HG02852 (cell line): ENCODE data around the gene CLEC17A.
"Not testable (repeated sequence)": the region's sequence is repeated elsewhere in the genome, so short reads cannot be mapped to it uniquely, and the experiment has no call there.

Source experiments
- ATAC-seq: cut with Tn5 transposase; IDR thresholded peaks from one replicate; pipeline ENCODE4 v1.9.1; 2021; ENCODE audit warnings: mild to moderate bottlenecking, moderate library complexity; ENCODE audit not compliant: unreplicated experiment

The CLEC17A gene

DNA sequence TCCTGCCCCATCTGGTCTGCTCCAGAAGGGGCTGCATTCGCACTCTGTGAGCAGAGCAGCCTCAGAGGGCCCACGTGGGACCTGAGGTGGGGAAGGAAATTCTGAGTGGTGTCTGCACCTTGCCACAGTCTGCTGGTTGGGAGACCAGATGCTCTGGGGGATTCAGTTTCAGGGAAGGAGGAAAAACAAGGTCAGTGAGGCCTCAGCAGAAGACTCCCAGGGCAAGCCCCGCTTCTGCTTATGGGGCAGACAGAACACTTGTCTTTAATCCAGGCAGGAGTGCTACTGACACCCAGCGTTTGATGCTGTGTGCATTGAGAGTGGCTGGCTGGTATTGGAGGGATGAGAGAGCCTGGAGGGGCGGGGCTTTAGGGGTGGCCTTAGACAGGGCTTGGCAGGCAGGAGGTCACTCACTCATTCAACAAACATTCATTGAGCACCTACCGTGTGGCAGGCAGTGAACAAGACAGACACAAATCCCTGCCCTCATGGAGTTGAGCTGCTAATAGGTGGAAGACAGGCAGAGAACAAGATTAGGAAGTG, 4.9 kb upstream of the CLEC17A start:
- ATAC-seq = no peak

DNA sequence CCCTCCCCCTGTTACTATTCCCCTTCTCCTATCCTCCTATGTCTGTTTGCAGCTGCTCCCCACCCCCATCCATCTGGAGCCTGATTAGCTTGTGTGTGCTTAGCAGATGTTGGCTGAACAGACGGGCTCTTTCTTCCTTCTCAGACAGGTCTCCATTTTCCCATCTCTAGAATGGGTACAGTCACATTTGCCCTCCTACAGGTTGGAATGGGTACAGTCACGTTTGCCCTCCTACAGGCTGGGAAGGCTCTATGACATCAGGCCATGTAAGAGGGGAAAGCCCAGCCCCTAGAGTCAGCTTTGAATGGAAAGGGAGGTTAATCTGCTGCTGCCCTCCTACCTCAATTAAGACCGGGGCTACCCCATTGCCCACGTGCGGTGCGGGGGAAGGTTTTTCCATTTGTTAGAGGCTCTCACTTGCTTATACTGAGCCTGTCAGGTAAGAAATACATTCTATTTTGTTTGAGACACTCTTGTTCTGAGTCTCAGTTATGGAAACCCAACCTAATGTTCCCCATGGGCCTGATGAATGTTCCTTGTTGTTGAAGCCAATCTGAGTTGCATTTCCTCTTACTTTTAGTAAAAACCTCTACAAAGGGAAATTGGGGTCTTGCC, 2.2 kb upstream of the CLEC17A start:
- no peak for ATAC-seq

DNA sequence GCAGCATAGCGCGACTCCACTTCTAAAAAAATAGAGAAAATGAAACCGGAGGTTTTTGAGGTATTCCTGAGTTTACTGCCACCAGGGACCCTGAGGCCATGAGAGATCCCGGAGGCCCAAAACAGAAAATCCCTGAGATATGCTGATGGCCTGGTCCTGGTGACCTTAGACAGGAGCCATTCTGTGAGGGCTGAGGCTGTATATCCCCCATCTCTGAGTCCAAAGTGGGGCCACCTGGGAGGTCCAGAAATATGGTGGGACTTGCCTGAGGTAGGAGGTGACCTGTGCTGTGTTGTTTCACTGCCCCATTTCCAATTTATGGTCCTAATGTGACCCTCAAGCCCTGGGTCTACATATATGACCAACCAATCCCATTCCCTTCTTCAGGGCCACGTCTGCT, 1.5 kb downstream of the CLEC17A start:
- ATAC-seq = not testable (repeated sequence)

DNA sequence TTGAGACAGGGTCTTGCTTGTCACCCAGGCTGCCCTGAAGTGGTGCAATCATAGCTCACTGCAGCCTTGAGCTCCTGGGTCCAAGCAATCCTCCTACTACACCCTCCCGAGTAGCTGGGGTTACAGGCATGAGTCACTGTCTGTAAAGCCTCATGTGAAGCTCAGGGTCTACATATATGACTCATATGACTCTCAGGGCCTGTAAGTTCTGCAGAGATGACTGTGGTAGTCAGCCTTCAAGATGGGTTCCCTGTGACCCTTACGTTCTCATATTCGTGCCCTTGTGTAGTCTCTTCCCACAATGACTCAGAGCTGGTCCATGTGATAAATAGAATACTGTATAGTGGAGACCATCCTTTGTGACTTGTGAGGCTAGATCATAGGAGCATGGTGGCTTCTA, 2.3 kb downstream of the CLEC17A start:
- peak; percentile 67 for ATAC-seq

DNA sequence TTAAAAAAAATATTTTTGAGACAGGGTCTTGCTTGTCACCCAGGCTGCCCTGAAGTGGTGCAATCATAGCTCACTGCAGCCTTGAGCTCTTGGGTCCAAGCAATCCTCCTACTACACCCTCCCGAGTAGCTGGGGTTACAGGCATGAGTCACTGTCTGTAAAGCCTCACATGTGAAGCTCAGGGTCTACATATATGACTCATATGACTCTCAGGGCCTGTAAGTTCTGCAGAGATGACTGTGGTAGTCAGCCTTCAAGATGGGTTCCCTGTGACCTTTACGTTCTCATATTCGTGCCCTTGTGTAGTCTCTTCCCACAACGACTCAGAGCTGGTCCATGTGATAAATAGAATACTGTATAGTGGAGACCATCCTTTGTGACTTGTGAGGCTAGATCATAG, 6.5 kb downstream of the CLEC17A start:
- not testable (repeated sequence) for ATAC-seq

DNA sequence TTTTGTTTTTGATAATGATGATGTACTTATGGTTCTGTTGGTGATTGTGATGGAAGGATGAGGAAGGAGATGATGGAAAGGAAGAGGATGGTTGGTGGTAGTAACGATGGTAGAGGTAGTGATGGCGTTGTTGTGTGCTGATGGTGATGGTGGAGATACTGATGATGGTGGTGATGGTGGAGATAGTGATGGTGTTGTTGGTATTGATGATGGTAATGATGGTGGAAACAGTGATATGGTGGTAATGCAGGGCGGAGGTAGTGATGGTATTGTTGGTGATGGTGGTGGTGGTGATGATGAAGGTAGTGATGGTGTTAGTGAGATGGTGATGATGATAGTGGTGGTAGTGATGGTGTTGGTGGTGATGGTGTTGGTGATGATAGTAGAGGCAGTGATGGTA, 12.7 kb downstream of the CLEC17A start:
- ATAC-seq = no peak

DNA sequence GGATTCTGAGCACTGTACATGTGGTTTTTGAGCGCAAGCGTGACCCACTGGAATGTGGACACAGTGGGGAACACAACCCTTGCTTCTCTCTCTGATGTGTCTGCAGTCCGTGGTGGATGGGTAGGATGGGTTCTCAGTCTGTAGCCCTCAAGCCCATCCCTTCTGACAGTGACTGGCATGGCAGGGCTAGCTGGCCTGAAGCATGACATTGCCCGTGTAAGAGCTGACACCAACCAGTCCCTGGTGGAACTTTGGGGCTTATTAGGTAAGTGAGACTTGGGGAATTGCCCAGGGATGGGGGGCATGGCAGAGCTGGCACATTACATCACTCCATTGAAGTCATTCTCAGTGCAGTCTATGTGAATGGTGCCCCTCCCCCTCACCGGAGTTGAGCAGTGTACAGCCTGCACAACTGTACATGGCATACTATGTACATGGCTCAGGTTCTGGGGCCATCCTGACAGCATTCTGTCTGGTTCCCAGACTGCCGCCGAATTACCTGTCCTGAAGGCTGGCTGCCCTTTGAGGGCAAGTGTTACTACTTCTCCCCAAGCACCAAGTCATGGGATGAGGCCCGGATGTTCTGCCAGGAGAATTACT, 16.8 kb downstream of the CLEC17A start:
- ATAC-seq = no peak

DNA sequence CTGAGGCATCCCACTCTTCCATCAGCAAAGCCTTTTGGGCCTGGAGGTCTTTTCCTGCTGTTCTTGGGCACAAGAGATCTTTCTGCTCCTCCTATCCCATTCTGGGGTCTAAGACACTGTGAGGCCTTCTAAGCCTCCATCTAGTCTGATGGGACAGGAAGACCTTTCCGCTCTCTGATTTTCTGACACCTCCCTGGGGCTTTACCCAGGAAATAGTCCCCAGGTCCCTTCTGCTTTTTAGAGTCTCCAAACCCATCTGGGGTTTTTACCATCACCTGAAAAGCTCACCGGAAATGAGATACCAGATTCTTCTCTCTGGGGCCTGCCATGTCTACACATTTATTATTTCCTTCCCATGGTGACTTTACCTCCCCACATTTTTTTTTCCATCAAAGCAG, 21.1 kb downstream of the CLEC17A start:
- ATAC-seq = peak; percentile 65

DNA sequence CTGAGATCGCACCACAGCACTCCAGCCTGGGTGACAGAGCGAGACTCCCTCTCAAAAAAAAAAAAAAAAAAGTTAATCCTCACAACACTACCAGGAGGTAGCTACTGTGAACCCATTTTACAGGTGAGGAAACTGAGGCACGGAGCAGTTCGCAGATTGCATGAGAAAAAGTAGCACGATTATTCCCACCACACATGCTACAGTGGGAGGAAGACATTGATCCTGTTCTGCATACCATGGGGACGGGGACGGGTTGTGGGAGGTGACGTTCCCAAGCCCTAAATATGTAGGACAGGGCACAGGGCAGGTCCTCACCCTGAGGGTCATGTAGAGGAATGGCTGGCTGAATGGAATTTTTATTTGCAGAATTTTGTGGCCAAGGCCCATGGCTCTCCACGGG, 23.7 kb downstream of the CLEC17A start:
- ATAC-seq = no peak

DNA sequence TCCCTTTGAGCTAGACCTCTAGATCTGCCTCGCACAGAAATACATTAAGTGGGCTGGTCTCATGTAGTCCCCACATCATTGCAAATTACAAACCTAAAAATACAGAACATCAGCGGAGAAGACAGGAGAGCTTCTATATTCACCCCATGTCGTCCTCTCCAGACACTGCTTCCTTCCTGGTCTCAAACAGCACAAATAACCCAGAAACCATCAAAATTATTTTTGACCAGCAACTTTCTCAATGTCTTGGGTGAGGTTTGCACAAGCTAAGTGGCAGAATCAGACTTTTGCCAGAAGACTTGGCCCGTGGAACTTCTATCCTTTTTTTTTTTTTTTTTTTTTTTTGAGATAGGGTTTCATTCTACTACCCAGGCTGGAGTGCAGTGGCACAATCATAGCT, 28.2 kb downstream of the CLEC17A start:
- no peak for ATAC-seq

DNA sequence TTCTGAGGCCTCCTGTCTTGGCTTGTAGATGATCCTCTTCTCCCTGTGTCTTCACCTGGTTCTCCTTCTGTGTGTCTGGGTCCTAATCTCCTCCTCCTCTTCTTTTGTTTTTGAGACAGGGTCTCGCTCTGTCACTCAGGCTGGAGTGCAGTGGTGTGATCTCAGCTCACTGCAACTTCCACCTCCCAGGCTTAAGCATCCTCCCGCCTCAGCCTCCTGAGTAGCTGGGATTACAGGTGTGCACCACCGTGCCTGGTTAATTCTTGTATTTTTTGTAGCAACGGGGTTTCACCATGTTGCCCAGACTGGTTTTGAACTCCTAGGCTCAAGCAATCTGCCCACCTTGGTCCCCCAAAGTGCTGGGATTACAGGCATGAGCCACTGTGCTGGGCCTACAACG, 29.4 kb downstream of the CLEC17A start:
- ATAC-seq = not testable (repeated sequence)

DNA sequence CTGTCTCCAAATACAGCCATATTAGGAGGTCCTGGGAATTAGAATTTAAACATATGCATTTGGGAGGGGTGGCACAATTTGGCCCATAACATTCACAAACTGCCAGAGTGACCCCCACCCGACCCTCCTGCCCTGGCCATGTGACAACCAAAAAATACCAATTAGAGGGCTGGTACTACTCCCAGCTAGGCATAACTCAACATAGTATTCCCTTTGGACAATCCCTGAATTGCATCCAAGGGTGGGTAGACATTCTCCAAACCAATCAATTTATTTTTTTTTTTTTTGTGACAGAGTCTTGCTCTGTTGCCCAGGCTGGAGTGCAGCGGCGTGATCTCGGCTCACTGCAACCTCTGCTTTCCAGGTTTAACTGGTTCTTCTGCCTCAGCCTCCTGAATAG, 29.8 kb downstream of the CLEC17A start:
- ATAC-seq = no peak

DNA sequence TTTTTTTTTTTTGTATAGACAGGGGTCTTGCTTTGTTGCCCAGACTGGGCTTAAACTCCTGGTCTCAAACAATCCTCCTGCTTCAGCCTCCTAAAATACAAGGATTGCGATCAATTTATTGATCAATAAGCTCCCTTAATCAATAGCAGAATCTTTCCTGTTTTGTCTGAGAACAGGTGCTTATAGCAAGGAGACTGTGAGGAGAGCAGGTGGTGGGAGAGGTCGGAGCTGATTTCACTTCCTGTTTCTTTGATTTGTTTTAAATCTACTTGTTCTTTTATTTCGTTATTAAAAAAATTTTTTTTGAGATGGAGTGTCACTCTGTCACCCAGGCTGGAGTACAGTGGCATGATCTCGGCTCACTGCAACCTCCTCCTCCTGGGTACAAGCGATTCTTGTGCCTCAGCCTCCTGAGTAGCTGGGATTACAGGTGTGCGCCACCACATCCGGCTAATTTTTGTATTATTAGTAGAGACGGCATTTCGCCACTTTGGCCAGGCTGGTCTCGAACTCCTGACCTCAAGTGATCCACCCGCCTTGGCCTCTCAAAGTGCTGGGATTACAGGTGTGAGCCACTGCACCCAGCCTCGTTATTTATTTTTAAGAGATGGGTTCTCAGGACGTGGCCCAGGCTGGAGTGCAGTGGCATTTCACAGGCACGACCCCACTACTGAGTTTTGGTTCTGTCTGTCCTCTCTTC, 30.7 kb downstream of the CLEC17A start:
- ATAC-seq = not testable (repeated sequence)

DNA sequence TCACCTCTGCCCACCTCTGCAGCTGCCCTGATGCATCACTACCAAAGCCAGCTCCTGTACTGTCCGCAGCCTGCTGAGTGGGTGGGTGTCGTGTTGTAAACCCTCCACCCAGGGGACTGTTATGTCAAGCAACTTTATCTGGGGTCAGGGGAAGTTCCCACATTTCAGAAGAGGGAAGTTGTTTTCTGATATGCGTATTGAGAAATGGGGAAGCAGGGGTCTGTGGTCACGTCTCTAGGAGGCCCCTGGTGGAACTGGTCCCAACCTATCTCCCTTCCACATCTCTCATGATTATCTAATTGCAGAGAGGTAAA, 31.2 kb downstream of the CLEC17A start:
- ATAC-seq = no peak

DNA sequence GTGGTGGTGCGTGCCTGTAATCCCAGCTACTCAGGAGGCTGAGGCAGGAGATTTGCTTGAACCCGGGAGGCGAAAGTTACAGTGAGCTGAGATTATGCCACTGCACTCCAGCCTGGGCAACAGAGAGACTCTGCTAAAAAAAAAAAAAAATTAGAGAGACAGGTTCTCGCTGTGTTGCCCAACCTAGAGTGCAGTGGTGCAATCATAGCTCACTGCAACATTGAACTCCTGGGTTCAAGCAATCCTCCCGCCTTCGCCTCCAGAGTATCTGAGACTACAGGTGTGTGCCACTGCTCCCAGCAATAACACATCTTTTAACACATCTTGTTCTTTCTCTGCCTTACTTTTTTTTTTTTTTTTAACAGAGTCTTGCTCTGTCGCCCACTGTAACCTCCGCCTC, 32.7 kb downstream of the CLEC17A start:
- ATAC-seq = no peak

DNA sequence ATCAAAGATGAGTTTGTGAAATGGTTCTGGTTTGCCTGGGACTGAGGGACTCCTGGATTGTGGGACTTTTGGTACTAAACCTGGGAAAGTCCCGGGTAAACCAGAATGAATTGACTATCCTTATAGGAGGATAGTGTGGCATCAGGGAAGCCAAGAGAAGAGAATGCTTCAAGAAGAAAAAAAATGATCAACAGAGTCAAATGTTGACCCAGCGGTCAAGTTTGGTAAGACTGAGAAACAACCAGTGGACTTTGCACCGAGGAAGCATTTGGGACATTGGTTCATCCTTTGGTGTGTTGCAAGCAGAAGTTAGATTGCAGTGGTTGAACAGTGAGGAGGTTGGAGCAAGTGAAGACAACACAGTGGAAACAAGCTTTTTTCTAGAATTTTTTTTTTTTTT, 33.5 kb downstream of the CLEC17A start:
- ATAC-seq = no peak

DNA sequence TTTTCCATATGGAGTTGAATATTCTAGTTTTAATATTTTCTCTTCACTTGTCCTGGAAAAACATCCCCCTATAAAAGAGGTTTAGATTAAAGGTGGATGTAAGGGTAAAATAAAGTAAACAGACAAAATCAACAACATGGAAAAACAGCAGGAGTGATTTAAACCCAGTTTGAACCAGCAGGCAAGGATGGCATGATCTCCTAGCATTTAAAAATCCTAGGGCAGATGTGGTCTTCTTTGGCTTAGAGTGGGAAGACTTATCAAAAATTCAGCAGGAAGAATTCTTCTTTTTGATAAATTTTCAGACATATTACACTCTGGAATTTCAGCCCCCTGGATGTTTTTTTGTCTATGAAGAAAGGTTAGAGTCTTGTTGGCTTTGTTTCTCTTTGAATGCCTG, 36.5 kb downstream of the CLEC17A start:
- no peak for ATAC-seq

DNA sequence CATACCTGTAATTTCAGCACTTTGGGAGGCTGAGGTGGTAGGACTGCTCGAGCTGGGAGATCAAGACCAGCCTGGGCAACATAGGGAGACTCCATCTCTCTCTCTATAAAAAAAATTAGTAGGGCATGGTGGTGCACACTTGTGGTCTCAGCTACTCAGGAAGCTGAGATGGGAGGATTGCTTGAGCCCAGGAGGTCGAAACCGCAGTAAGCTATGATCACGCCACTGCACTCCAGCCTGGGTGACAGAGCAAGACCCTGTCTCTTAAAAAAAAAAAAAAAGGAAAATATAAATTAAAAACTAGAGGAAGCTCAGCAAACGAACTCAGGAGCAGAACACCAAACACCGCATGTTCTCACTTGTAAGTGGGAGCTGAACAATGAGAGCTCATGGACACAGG, 41.6 kb downstream of the CLEC17A start:
- ATAC-seq = not testable (repeated sequence)

DNA sequence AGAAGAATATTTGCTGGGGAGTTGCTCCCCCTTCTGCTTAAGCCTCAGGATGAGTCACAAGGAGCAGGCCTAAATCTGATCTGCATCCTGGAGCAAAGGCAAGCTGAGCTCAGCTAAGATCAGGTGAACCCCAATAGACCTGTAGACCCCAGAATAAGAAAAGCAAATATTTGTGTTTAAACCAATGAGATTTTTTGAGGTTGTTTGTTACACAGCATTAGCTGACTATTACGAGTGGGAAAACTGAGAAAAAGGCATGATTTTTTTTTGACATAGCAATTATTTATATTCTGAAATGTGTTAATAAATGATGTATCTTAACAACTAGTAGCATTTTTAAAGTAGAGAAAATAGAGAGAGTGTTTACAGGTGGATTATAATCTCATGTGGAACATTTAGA, 46.7 kb downstream of the CLEC17A start:
- ATAC-seq = no peak

DNA sequence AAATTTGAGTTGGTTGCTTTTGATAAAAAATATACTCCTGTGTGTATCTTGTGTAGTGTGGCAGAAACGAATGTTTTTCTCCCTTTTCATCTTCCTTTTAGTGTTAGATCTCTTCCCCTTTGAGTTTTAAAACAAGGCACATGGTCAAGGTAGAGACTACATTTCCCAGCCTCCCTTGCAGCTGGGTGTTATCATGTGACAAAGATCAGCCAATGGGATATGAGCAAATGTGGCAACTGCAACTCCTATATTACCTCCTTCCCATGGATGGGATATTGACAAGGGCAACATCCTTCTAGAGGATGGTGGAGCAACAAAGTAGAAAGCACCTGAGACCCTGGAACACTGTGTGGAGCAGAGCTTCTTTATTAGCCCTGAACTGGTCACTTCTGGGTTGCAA, 49.4 kb downstream of the CLEC17A start:
- ATAC-seq = no peak

DNA sequence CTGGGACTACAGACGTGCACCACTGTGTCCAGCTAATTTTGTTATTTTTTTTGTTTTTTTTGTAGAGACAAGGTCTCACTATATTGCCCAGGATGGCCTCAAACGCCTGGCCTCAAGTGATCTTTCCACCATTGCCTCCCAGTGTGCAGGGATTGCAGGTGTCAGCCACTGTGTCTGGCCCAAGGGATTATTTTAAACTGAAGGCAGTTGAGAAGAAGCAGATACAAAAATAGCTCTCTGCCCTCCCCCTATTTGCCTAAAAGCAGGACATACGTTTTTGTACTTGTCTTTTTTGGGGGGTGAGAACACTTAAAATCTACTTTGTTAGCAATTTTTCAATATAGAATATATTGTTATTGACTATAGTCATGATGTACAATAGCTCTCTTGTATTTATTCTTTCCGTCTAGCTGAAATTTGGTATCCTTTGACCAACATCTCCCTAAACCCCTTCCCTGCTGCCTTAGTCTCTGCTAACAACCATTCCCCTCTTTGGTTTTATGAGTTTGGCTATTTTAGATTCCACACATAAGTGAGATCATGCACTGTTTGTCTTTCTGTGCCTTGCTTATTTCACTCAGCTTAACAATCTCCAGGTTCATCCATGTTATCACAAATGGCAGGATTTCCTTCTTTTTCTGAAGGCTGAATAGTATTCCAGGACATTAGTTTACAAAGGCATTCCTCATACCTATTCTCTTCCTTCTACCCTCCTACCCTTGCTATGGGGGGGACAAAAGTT, 56.8 kb downstream of the CLEC17A start:
- no peak for ATAC-seq

DNA sequence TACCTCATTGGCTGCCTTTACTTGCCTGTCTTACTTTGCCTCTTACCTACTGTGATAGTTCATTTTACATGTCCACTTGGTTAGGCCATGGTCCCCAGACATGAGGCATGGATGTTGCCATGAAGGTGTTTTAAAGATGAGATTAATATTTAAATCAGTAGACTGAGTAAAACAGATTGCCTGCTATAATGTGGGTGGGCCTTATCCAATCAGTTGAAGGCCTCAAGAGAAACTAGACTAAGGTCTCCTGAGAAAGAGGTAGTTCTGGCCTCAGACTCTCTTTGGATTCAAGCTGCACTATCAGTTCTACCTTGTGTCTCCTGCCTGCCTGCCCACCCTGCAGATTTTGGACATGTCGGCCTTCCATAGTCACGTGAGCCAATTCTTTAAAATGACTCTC, 65.6 kb downstream of the CLEC17A start:
- ATAC-seq = no peak
